Measurements from ENCODE around the gene PTPRF.

DNA sequence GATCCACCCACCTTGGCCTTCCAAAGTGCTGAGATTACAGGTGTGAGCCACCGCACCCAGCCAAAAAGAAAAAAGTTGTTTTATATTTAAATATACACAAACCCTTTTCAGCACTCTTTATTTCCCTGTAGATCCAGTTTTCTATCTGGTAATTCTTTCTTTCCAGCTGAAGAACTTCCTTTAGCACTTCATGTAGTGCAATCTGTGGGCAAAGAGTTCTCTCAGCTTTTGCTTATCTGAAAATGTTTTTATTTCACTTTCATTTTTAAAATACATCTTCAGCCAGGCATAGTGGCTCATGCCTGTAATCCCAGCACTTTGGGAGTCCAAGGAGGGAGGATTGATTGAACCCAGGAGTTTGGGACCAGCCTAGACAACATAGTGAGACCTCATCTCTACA, 48.5 kb upstream of the PTPRF start:
- TF ChIP-seq, protein P1, sequence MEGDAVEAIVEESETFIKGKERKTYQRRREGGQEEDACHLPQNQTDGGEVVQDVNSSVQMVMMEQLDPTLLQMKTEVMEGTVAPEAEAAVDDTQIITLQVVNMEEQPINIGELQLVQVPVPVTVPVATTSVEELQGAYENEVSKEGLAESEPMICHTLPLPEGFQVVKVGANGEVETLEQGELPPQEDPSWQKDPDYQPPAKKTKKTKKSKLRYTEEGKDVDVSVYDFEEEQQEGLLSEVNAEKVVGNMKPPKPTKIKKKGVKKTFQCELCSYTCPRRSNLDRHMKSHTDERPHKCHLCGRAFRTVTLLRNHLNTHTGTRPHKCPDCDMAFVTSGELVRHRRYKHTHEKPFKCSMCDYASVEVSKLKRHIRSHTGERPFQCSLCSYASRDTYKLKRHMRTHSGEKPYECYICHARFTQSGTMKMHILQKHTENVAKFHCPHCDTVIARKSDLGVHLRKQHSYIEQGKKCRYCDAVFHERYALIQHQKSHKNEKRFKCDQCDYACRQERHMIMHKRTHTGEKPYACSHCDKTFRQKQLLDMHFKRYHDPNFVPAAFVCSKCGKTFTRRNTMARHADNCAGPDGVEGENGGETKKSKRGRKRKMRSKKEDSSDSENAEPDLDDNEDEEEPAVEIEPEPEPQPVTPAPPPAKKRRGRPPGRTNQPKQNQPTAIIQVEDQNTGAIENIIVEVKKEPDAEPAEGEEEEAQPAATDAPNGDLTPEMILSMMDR (IDR thresholded peaks at IDR 0.05), result no peak
- no peak for TF ChIP-seq POLR2AphosphoS5 (IDR thresholded peaks at IDR 0.05)
